Fibroblast of the aortic adventitia (primary cell): ENCODE measurements around the gene PACS2. TPM values are rescaled to one million over a fixed set of nuclear protein-coding genes. Genes with fewer than 3 reads are reported as not detected.

ENCODE experiments used
- DNase-seq: peaks from one replicate; pipeline ENCODE4 v3.0.0-alpha.2; 2010; ENCODE audit warnings: low read depth
- H3K4me3 ChIP-seq: 2 replicates; pipeline ENCODE4 v1.5.1; 2011; ENCODE audit warnings: low read depth, mild to moderate bottlenecking, control low read depth, low read length, moderate library complexity
- total RNA-seq: library from RNA; depleted of rRNA; stranded (reverse); fragments of >200 nt; gene quantifications from 2 replicates; pipeline ENCODE4 v1.2.3, GENCODE V29; 2012; ENCODE audit warnings: low replicate concordance
- TF ChIP-seq, protein P1 (sequence below): IDR thresholded peaks from 2 replicates; pipeline ENCODE4 v1.5.1; 2011; ENCODE audit warnings: mild to moderate bottlenecking, low read length, control low read depth, inconsistent platforms; ENCODE audit not compliant: insufficient read depth

PACS2 gene
- total RNA-seq, 1 donor, result 48.6 TPM

DNA sequence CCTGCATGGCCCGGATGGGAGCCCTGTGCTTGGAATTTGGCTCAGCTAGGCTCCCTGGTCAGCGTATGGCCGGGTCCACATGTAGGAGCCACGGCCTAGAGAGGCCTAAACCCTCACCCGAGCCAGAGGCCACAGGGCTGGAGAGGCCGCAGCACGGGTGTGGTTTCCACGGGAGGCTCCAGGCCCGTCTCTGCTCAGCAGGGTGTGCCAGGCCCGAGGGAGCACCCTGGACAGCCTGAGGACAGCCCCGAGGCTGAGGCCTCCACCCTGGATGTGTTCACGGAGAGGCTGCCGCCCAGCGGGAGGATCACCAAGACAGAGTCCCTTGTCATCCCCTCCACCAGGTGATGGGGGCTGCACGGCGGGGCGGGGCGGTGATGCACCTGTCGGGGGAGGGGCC, 66.2 kb downstream of the PACS2 start:
- TF ChIP-seq, protein P1, sequence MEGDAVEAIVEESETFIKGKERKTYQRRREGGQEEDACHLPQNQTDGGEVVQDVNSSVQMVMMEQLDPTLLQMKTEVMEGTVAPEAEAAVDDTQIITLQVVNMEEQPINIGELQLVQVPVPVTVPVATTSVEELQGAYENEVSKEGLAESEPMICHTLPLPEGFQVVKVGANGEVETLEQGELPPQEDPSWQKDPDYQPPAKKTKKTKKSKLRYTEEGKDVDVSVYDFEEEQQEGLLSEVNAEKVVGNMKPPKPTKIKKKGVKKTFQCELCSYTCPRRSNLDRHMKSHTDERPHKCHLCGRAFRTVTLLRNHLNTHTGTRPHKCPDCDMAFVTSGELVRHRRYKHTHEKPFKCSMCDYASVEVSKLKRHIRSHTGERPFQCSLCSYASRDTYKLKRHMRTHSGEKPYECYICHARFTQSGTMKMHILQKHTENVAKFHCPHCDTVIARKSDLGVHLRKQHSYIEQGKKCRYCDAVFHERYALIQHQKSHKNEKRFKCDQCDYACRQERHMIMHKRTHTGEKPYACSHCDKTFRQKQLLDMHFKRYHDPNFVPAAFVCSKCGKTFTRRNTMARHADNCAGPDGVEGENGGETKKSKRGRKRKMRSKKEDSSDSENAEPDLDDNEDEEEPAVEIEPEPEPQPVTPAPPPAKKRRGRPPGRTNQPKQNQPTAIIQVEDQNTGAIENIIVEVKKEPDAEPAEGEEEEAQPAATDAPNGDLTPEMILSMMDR, result no peak
- no peak overlapping the region for H3K4me3 ChIP-seq
- DNase-seq, result no peak

DNA sequence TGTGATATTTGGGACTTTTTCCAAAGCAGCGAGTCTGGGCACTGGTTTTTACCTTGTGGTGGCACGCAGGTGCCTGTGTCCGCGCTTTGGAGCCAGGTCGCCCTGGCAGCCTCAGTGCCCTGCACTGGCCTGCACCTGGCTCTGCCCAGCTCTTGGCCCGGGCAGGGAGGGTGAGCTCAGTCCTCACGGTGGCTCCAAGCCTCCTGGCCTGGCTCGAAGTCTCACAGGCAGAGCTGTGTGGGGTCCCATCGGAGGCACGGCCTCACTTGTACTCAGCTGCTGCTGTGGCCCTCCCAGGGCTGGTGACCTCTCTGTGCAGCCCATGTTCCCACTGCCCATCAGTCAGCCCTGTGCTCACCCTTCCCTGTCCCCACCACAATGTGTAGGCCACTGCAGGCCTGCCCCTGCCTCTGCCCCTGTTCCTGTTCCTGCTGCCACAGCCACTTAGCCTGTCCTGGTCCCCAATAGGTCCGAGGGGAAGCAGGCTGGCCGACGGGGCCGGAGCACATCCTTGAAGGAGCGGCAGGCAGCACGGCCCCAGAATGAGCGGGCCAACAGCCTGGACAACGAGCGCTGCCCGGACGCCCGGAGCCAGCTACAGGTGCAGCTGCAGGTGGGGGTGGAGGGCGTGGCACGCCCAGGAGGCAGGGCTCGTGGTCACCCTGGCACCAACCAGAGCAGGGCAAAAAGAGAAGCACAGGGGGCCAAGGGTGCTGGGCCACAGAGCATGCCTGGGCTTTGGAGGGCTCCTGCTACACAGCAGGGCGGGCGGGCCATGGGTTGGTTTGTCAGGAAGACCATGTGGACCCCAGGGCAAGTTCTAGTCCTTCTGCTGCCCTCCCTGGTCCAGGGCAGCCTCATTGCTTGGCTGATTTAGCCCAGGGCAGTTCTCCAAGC, 67.1 kb downstream of the PACS2 start:
- TF ChIP-seq, protein P1, result no peak
- H3K4me3 ChIP-seq, result no peak overlapping the region
- no peak for DNase-seq

DNA sequence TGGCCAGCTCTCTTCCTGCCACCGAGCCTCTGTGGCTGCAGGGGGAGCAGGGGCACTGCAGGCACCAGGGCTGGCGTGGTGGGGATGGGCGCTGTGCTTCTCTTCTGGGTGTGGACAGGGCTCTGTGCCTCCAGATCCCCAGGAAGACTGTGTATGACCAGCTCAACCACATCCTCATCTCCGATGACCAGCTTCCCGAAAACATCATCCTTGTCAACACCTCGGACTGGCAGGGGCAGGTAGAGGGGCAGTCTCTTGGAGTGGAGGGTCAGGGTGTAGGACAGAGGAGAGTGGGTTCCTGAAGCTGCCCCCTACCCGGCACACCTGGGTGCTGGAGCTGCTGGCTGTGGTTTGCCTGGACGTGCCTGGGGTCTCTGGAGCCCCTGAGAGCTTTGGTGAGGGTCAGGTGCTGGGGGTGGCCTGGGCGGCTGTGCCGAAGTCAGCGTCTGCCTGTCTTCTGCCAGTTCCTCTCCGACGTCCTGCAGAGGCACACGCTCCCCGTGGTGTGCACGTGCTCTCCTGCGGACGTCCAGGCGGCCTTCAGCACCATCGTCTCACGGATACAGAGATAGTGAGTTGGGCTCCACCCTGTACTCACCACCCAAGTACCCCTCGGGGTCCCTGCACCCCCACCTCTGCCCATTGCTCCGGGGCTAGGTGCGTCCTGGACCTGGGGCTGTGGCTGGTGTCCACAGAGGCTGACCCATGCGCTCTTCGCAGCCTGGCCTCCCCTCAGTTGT, 68.0 kb downstream of the PACS2 start:
- H3K4me3 ChIP-seq, result no peak overlapping the region
- DNase-seq, result no peak
- TF ChIP-seq, protein P1, result no peak

DNA sequence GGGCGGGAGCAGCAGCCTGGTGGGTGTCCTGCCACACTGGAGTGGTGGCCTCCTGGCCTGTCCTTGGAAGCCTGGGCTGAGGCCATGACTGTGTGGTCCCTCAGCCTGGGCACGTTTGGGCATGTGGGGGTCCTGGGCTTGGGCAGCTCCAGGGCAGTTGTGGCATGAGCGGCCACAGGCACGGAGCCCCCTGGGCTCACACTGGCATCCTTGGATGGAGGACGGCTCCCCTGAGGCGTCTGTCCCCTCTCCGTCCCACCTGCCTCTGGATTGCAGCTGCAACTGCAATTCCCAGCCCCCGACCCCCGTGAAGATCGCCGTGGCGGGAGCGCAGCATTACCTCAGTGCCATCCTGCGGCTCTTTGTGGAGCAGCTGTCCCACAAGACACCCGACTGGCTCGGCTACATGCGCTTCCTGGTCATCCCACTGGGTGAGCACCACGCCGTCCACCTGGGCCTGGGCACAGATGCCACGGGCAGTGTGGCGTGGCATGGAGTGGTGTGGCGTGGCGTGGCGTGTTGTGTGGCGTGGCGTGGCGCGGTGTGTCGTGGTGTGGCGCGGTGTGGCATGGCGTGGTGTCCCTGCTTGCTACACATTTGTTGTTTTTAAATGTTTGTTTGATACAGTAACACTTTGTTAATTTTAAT, 68.7 kb downstream of the PACS2 start:
- H3K4me3 ChIP-seq, result no peak overlapping the region
- TF ChIP-seq, protein P1, result no peak
- DNase-seq, result no peak

DNA sequence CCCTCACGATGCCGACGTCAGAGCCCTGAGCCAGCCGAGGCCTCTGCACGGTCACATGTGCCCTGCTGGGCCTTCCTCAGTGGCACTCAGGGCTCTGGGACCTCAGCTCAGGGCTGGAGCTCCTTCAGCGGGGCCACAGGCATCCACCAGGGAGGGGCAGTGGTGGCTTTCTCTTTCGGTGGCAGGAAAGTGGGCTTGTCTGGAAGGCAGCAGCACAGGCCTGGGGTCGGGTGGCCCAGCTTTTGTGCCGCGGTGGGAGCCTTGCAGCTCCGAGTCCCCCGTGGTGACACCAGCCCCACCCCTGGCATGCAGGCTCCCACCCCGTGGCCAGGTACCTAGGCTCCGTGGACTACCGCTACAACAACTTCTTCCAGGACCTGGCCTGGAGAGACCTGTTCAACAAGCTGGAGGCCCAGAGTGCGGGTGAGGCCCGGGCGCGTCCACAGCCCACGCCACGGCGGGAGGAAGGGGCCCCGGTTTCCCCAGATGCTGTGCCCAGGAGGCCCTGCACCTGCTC, 69.6 kb downstream of the PACS2 start:
- DNase-seq, result no peak
- TF ChIP-seq, protein P1, result no peak
- H3K4me3 ChIP-seq, result no peak overlapping the region

DNA sequence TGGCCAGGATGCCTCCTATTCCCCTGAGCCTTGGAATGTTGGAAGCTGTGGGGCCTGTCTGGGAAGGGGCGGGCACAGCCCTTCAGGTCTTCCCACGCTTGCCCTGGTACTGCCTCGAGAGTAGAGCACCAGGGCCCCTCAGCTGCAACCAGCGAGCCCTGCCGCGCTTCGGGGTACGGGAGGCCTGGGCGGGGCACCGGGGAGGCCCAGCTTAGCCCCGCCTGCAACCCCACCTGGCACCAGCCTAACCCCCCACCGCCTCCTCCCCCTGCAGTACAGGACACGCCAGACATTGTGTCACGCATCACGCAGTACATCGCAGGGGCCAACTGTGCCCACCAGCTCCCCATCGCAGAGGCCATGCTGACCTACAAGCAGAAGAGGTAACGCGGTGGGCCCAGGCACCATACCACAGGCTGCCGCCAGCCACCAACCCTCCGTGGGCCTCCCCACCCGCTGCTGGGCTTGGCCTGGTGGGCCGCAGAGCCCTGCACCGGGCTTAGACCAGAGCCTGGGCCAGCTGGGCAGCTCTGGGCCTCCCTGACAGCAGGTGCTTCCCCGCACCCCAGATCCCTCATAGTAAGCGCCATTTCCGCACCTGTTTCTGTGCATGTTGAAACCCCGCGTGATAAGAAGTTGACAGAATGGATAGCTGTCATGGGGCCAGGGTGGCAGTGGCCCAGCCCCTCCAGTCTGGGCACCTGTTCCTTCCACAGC, 70.2 kb downstream of the PACS2 start:
- DNase-seq, result no peak
- no peak overlapping the region for H3K4me3 ChIP-seq
- TF ChIP-seq, protein P1, result no peak
